Activated naive CD4-positive, alpha-beta T cell treated with anti-CD3 and anti-CD28 coated beads for 36 hours (primary cell): Measurements from ENCODE around the gene SDK1. TPM values are rescaled to one million over a fixed set of nuclear protein-coding genes. Genes with fewer than 3 reads are reported as not detected.

Source experiments
- CTCF ChIA-PET: fragments of 350-600 bp; sonication (Branson Sonifier 250); formaldehyde crosslinking; loops from one replicate; lab custom pipeline; 2021; ENCODE audit warnings: antibody characterized with exemption; lab: Charles Lee
- DNase-seq: peaks from one replicate; pipeline ENCODE4 v3.0.0-alpha.2; 2020
- H3K27ac Mint-ChIP-seq: one replicate; pipeline ENCODE4 v1.8.0; 2021; ENCODE audit warnings: mild to moderate bottlenecking, mixed read lengths
- H3K27me3 Mint-ChIP-seq: one replicate; pipeline ENCODE4 v1.8.0; 2021; ENCODE audit warnings: low read depth, mixed read lengths
- H3K36me3 Mint-ChIP-seq: one replicate; pipeline ENCODE4 v1.8.0; 2021; ENCODE audit warnings: low read depth, mixed read lengths
- H3K4me1 Mint-ChIP-seq: one replicate; pipeline ENCODE4 v1.8.0; 2021; ENCODE audit warnings: low read depth, mixed read lengths
- H3K4me3 Mint-ChIP-seq: one replicate; pipeline ENCODE4 v1.8.0; 2021; ENCODE audit warnings: mild to moderate bottlenecking, moderate library complexity, mixed read lengths
- H3K9me3 Mint-ChIP-seq: one replicate; pipeline ENCODE4 v1.8.0; 2021; ENCODE audit warnings: mixed read lengths
- intact Hi-C: fragments of 100-400 bp; cut with micrococcal nuclease; formaldehyde crosslinking; loops from one replicate; pipeline ENCODE4 v1.15.1; 2023
- total RNA-seq, 2 experiments: library from RNA; stranded (reverse); gene quantifications; one replicate each; pipeline ENCODE4 v1.2.3, GENCODE V29; 2021

The SDK1 gene
- total RNA-seq, 2 experiments from 2014 or later, result 1.3 to 2.0 TPM

DNA sequence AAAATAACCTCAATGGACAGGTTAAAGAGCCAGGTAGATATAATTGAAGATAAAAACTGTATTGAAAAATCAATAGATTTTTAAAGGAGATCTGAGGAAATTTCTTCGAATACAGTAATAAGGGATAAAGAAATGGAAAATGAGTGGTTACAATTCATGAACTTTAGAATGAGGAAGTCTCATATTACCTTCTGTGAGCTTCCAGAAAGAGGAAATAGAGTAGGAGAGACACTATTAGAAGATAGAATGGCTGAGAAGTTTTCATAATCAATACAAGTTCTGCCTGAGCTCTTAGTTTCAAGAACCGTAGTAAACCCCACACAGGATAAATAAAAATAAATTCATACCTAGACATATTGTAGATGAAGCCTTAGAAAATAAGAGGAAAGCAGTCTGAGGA lies 11.5 kb downstream of the SDK1 start:
- Mint-ChIP-seq H3K9me3 (no peaks in the 10 kb centered on the region), H3K27ac (no peak overlapping the region), H3K36me3 (no peaks in the 10 kb centered on the region), H3K4me3 (no peak overlapping the region), H3K4me1 (peaks cover 4% of the 10 kb centered on the region), H3K27me3 (no peaks in the 10 kb centered on the region)
- CTCF ChIA-PET, result no interaction called here
- DNase-seq, result no peak
- intact Hi-C loops, result no loop called here

DNA sequence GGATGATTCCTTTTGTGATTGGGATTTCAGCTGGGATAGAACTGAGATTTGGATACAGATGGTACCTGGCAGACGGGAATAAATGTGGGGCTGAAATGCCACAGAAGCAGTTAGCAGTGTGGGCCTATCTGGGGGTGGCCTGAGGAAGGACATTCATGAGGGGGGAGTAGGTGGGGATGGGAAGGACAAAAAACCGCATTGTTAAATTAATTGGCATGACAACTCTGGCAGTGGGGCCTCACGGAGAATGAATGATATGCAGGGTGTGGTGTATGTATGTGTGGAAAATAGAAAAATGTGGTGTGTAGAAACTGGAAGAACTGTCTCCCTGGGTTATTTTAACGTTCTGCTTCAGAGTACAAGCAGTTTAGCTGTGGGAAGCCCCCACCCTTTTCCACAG lies 17.8 kb downstream of the SDK1 start:
- no peak overlapping the region for H3K27ac Mint-ChIP-seq
- CTCF ChIA-PET, result interaction anchor here (0.7 kb wide), 1 partner anchor 423 kb away, joined by 4 read pairs; no protein-coding TSS in a partner anchor
- H3K4me3 Mint-ChIP-seq, result no peak overlapping the region
- no peaks in the 10 kb centered on the region for H3K36me3 Mint-ChIP-seq
- H3K27me3 Mint-ChIP-seq, result no peaks in the 10 kb centered on the region
- no peaks in the 10 kb centered on the region for H3K4me1 Mint-ChIP-seq
- intact Hi-C loops, result no loop called here
- DNase-seq, result no peak
- no peaks in the 10 kb centered on the region for H3K9me3 Mint-ChIP-seq

DNA sequence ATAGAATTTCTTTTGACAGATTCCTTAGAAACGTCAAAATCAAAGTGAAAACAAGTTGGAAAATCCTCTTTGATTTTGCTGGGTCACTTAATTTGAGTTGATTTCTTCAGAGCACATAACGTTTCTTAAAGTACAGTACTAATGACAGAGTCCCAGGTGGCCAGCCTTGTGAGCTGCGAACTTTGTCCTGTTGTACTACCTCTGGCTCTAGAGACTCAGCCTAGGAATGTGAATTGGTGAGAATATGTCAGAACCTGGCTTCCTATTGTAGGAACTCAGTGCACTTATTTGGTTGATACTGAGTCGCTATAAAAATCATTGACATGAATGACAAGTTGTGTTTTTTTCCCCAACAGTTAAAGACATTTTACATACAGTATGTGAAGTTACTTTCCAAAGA lies 20.2 kb downstream of the SDK1 start:
- DNase-seq, result no peak
- CTCF ChIA-PET, result interaction anchor here (0.6 to 1.4 kb wide), 2 partner anchors 19 to 458 kb away, joined by 3 to 4 read pairs; no protein-coding TSS in a partner anchor

DNA sequence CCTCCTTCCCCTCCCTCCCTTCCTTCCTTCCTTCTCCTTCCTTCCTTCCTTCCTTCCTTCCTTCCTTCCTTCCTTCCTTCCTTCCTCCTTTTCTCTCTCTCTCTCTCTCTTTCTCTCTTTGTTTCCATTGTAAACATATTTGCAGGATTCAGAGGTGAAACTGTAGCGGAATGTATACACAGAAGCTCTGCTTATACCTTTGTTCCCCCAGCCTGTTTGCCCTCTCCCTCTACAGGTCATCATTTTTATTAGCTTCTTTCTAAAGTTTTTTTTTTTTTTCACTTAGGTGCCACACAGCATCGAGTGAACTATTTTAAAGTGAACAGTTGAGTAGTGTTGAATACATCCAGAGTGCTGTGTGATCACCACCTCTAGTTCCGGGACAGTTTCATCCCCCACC lies 20.7 kb downstream of the SDK1 start:
- DNase-seq, result no peak
- Mint-ChIP-seq H3K36me3 (no peaks in the 10 kb centered on the region), H3K4me1 (no peaks in the 10 kb centered on the region), H3K27me3 (no peaks in the 10 kb centered on the region), H3K4me3 (no peak overlapping the region), H3K9me3 (no peaks in the 10 kb centered on the region), H3K27ac (no peak overlapping the region)
- intact Hi-C loops, result no loop called here
- CTCF ChIA-PET, result interaction anchor here (0.6 kb wide), 1 partner anchor 457 kb away, joined by 3 read pairs; no protein-coding TSS in a partner anchor

More for the DNA sequence above, 20.2 kb downstream of the SDK1 start:
- Mint-ChIP-seq H3K36me3 (no peaks in the 10 kb centered on the region), H3K27me3 (no peaks in the 10 kb centered on the region), H3K4me1 (no peaks in the 10 kb centered on the region), H3K27ac (no peak overlapping the region), H3K9me3 (no peaks in the 10 kb centered on the region), H3K4me3 (no peak overlapping the region)
- intact Hi-C loops, result no loop called here

DNA sequence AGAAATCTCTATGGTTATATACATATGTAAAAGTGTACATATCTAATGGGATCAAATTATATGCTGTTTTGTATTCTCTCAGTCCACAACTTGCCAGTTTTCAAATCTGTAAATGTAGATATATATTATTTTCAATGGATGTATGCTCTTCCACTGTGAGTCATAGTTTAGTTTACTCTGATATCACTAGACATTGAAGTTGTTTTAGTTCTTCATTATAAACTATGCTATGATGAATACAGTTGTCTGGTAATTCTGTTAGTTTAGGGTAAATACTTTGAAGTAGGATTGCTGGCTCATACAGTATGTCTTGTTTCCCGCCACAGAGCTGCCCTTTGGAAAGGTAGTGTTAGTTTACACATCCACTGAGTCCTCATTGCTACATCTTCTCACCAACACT lies 25.2 kb downstream of the SDK1 start:
- intact Hi-C loops, result no loop called here
- H3K36me3 Mint-ChIP-seq, result no peaks in the 10 kb centered on the region
- no peaks in the 10 kb centered on the region for H3K9me3 Mint-ChIP-seq
- H3K27me3 Mint-ChIP-seq, result no peaks in the 10 kb centered on the region
- no peak for DNase-seq
- H3K27ac Mint-ChIP-seq, result no peak overlapping the region
- no peaks in the 10 kb centered on the region for H3K4me1 Mint-ChIP-seq
- H3K4me3 Mint-ChIP-seq, result no peak overlapping the region
- CTCF ChIA-PET, result no interaction called here

DNA sequence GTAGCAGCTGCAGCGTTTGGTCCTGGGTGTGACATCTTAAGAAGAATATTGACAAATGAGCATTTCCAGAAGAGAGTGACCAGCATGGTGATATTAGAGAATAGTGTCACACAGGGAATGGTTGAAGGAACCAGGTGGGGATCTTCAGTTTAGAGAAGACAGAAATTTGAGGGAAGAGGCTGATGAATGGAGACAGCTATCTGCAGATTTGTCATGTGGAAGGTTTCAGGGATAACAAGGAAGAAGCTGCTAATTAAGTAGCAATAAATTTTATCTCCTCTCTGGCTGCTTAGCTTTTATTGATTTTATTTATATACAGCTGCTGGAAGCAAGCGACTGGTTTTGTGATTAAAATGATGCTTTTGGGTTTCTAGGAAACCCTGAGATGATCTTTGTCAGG lies 26.0 kb downstream of the SDK1 start:
- CTCF ChIA-PET, result no interaction called here
- H3K36me3 Mint-ChIP-seq, result no peaks in the 10 kb centered on the region
- no peaks in the 10 kb centered on the region for H3K4me1 Mint-ChIP-seq
- H3K4me3 Mint-ChIP-seq, result no peak overlapping the region
- no peak overlapping the region for H3K27ac Mint-ChIP-seq
- DNase-seq, result no peak
- no peaks in the 10 kb centered on the region for H3K27me3 Mint-ChIP-seq
- no peaks in the 10 kb centered on the region for H3K9me3 Mint-ChIP-seq
- intact Hi-C loops, result no loop called here

DNA sequence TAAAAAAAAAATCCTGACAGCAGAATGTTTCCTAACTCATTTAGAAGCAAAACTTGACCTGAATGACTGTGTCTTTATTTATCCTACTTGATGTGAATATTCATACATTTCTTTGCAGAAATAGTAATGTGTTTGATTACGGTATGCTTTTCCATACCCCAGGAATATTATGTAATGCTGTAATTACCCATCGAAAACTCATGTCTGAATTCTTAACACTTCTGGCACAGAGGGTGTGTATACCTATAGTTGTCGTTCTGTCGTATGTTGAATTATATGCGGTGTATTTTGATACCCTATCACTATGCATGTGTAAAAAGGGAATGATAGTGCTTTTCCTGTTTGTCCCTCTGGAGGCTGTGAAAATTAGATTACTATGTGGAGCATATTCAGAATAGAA lies 26.6 kb downstream of the SDK1 start:
- H3K36me3 Mint-ChIP-seq, result no peaks in the 10 kb centered on the region
- intact Hi-C loops, result no loop called here
- no peak for DNase-seq
- no peak overlapping the region for H3K4me3 Mint-ChIP-seq
- CTCF ChIA-PET, result no interaction called here
- H3K27ac Mint-ChIP-seq, result no peak overlapping the region
- H3K27me3 Mint-ChIP-seq, result no peaks in the 10 kb centered on the region
- no peaks in the 10 kb centered on the region for H3K4me1 Mint-ChIP-seq
- H3K9me3 Mint-ChIP-seq, result no peaks in the 10 kb centered on the region

DNA sequence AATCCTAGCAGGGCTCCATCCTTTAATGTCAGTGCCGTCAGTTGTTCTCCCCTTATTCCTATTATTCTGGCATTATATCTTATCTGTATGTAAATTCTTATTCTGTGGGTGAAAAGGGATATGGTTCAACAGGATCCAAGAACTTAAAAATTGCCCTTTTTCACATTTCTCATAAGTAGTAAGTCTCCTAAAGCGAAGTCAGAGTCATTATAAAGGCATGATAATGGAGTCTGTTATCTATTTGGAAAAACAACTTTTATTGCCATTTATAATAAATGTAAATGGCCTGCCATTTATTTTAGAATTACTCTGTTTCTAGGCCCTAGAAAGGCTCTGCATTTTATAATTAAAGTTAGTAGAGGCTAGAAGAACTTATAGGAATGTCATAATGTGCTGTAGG lies 31.3 kb downstream of the SDK1 start:
- Mint-ChIP-seq H3K9me3 (no peaks in the 10 kb centered on the region), H3K27ac (no peak overlapping the region), H3K4me1 (no peaks in the 10 kb centered on the region), H3K4me3 (no peak overlapping the region), H3K36me3 (no peaks in the 10 kb centered on the region), H3K27me3 (no peaks in the 10 kb centered on the region)
- CTCF ChIA-PET, result no interaction called here
- no peak for DNase-seq
- intact Hi-C loops, result no loop called here

DNA sequence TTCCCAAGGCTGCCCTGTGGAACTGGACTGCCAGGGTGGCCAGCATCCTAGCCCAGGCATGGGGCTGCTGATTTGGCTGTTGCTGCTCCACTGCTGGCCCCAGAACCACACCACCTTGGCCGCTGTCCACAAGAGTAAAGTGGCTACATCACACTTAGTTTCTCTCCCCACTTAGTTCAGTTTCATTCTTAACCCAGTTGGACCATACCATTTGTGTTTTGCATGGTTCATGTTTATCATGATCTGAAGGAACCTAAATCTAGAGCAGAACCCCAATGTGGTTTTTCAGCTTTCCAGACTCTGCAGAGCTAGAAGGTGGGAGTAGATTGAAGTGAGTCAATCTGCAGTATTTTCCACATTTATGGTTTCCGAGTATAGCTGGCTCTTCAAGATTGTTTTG lies 32.8 kb downstream of the SDK1 start:
- Mint-ChIP-seq H3K27me3 (no peaks in the 10 kb centered on the region), H3K4me1 (no peaks in the 10 kb centered on the region), H3K36me3 (no peaks in the 10 kb centered on the region), H3K4me3 (no peak overlapping the region), H3K27ac (no peak overlapping the region), H3K9me3 (no peaks in the 10 kb centered on the region)
- intact Hi-C loops, result no loop called here
- CTCF ChIA-PET, result no interaction called here
- no peak for DNase-seq

DNA sequence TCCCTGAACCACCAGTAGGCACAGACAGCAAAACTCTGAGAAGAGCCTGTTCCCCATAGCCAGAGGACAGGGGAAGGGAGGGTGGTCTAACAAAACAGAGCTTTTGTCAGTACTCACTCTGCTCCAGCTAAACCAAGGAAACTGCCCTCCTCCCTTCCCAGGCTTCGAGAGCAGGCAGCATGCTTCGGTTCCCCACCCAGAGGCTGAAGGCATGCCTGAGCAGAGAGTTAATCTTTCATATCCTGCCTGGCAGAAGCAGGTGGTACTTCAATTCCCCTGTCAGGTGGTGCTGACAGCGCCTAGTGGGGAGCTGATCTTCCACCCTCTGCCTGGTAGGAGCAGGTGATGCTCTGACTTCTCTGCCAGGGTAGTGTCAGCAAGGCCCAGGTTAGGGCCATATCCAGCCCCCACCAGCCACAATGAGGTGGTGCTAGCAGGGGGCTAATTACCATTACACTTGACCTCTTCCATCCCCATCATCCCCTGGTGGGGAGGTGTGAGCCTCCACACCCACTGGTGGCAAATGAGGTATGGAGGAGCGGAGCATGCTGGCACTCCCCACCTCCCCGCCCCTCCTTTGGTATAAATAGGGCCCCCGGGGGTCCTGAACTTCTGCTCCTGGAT lies 35.1 kb downstream of the SDK1 start:
- H3K36me3 Mint-ChIP-seq, result no peaks in the 10 kb centered on the region
- CTCF ChIA-PET, result no interaction called here
- H3K27ac Mint-ChIP-seq, result no peak overlapping the region
- no peaks in the 10 kb centered on the region for H3K9me3 Mint-ChIP-seq
- intact Hi-C loops, result no loop called here
- DNase-seq, result no peak
- H3K4me3 Mint-ChIP-seq, result no peak overlapping the region
- H3K27me3 Mint-ChIP-seq, result no peaks in the 10 kb centered on the region
- no peaks in the 10 kb centered on the region for H3K4me1 Mint-ChIP-seq

DNA sequence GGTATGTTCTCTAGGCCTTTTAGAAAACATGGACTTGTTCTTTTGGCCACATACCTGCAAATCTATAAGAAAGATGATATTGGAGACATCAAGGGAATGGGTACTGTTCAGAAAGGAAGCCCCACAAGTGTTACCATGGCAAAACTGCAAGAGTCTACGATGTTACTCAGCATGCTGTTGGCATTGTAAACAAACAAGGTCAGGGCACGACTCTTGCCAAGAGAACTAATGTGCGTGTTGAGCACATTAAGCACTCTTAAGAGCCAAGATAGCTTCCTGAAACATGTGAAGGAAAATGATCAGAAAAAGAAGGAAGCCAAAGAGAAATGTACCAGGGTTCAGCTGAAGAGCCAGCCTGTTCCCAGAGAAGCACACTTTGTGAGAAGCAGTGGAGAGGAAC lies 37.1 kb downstream of the SDK1 start:
- DNase-seq, result no peak

DNA sequence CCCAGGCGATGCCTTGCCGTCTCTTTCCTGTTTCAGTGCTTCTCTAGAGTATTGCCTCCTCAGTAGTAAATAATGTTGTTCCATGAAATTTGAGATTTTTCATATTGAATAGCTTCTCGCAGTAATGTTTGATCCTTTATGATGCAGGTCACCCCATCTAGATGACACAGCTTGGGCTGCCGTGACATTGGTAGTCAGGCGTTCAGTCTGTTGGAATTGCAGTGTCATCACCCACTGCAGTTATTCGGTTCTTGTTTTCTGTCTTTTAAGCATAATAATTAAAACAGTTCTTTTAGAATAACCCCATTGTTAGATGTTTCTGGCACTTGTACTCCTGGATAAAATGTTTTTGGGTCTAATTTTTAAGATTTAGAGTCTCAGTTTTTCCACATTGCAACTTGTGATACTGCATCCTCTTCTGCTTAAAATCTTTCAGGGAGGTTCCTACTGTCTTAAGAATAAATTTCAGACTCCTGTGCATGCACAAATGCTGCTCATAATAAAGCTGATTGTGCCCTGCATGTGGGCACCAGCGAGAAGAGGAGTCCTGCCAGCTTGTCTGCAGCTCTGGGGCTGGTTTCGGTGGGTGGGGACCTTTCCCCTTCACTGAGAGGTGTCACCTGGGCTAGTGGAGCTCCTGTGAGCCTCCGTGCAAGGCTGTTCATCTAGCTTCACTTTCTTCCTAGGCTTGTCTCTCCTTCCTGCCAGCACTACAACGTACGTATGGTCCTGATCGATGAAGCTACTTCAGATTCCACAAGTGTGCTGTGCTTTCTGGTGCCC lies 44.8 kb downstream of the SDK1 start:
- Mint-ChIP-seq H3K4me1 (no peaks in the 10 kb centered on the region), H3K27me3 (peaks cover 2% of the 10 kb centered on the region)

More for the DNA sequence above, 37.1 kb downstream of the SDK1 start:
- H3K27ac Mint-ChIP-seq, result no peak overlapping the region
- intact Hi-C loops, result no loop called here
- H3K36me3 Mint-ChIP-seq, result no peaks in the 10 kb centered on the region
- H3K4me3 Mint-ChIP-seq, result no peak overlapping the region
- CTCF ChIA-PET, result no interaction called here
- no peaks in the 10 kb centered on the region for H3K4me1 Mint-ChIP-seq
- H3K27me3 Mint-ChIP-seq, result no peaks in the 10 kb centered on the region
- H3K9me3 Mint-ChIP-seq, result no peaks in the 10 kb centered on the region

DNA sequence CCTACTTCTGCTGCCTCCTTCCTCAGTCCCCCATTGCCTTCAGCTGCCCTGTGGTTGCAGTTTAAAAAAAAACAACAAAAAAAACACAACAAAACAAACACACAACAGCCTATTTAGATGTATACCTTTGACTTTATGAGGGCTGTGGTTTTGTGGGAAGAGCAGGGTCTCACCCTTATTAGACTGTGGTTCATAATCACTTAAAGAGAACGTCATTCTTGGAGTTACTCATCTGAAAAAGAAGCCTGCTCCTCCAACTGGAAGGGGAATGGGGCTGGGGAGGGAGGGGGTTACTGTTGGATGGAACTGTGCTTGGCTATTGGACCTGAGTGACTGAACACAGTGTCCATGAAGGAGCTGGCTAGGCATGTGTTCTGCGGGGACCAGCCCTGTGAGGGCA lies 48.1 kb downstream of the SDK1 start:
- no peaks in the 10 kb centered on the region for H3K4me1 Mint-ChIP-seq
- DNase-seq, result no peak
- no peak overlapping the region for H3K27ac Mint-ChIP-seq
- no peaks in the 10 kb centered on the region for H3K36me3 Mint-ChIP-seq
- H3K4me3 Mint-ChIP-seq, result no peak overlapping the region
- H3K27me3 Mint-ChIP-seq, result peaks cover 4% of the 10 kb centered on the region
- intact Hi-C loops, result no loop called here
- CTCF ChIA-PET, result no interaction called here
- no peaks in the 10 kb centered on the region for H3K9me3 Mint-ChIP-seq

More for the DNA sequence above, 44.8 kb downstream of the SDK1 start:
- Mint-ChIP-seq H3K36me3 (no peaks in the 10 kb centered on the region), H3K27ac (no peak overlapping the region), H3K4me3 (no peak overlapping the region), H3K9me3 (no peaks in the 10 kb centered on the region)
- intact Hi-C loops, result no loop called here
- DNase-seq, result no peak
- CTCF ChIA-PET, result interaction anchor here (0.6 kb wide), 1 partner anchor 127 kb away, joined by 3 read pairs; no protein-coding TSS in a partner anchor
